CD14-positive monocyte (primary cell): ENCODE data around the gene PLOD3. TPM values are rescaled to one million over a fixed set of nuclear protein-coding genes. Genes with fewer than 3 reads are reported as not detected.

Experiments
- DNase-seq, 3 donors: peaks; one replicate each; pipeline ENCODE4 v3.0.0-alpha.2; 2011 to 2022
- H2AFZ ChIP-seq: 2 replicates; pipeline ENCODE4 v1.6.0; 2012; ENCODE audit warnings: mild to moderate bottlenecking, low read depth, low read length, inconsistent platforms; ENCODE audit not compliant: insufficient read depth, poor library complexity, severe bottlenecking
- H3K27ac ChIP-seq, 2 donors: 1 replicate in 1 of 2; 2 replicates in 1 of 2; pipeline ENCODE4 v1.5.1; 2012 to 2013; ENCODE audit warnings: low read length in 2 of 2, control low read depth in 1 of 2, inconsistent platforms in 1 of 2, low read depth in 1 of 2, mild to moderate bottlenecking in 1 of 2
- H3K27me3 ChIP-seq, 2 donors: one replicate each; pipeline versions ENCODE4 v1.6.0 to v1.6.1; 2011 to 2013; ENCODE audit warnings: low read length in 2 of 2; ENCODE audit not compliant: control insufficient read depth in 2 of 2, insufficient read depth in 2 of 2
- H3K36me3 ChIP-seq, 2 donors: replicated peaks in 1 of 2; 1 replicate in 1 of 2; 2 replicates in 1 of 2; pipeline versions ENCODE4 v1.5.1 to v1.6.1; 2012 to 2013; ENCODE audit warnings: low read length in 2 of 2, control low read depth in 1 of 2, inconsistent platforms in 1 of 2, mild to moderate bottlenecking in 1 of 2; ENCODE audit not compliant: insufficient read depth in 2 of 2, control insufficient read depth in 1 of 2
- H3K4me1 ChIP-seq, 2 donors: 1 replicate in 1 of 2; 2 replicates in 1 of 2; pipeline versions ENCODE4 v1.5.1 to v1.6.1; 2012 to 2013; ENCODE audit warnings: low read length in 2 of 2, control low read depth in 1 of 2, inconsistent platforms in 1 of 2, mild to moderate bottlenecking in 1 of 2, moderate library complexity in 1 of 2; ENCODE audit not compliant: insufficient read depth in 2 of 2, control insufficient read depth in 1 of 2
- H3K4me2 ChIP-seq: replicated peaks from 2 replicates; pipeline ENCODE3; 2012; ENCODE audit warnings: low read length, moderate library complexity, mild to moderate bottlenecking; ENCODE audit not compliant: poor library complexity, severe bottlenecking; ENCODE audit errors: extremely low read depth
- H3K4me3 ChIP-seq, 3 experiments: fragments of 200-600 bp in 1 of 3; sonication (generic) in 1 of 3; replicated peaks in 1 of 3; 1 replicate in 2 of 3; 2 replicates in 1 of 3; pipeline ENCODE4 v1.5.1; 2011 to 2013; ENCODE audit warnings: low read length in 3 of 3, mild to moderate bottlenecking in 3 of 3, control low read depth in 2 of 3, low read depth in 2 of 3, inconsistent platforms in 1 of 3, moderate library complexity in 1 of 3
- H3K79me2 ChIP-seq: 2 replicates; pipeline ENCODE4 v1.6.0; 2012; ENCODE audit warnings: mild to moderate bottlenecking, control low read depth, inconsistent platforms, low read length, moderate library complexity; ENCODE audit not compliant: insufficient read depth
- H3K9ac ChIP-seq: 2 replicates; pipeline ENCODE4 v1.6.0; 2017; ENCODE audit warnings: low read length, mild to moderate bottlenecking; ENCODE audit not compliant: insufficient read depth, poor library complexity, severe bottlenecking
- H3K9me3 ChIP-seq, 2 donors: replicated peaks in 1 of 2; 1 replicate in 1 of 2; 2 replicates in 1 of 2; pipeline versions ENCODE4 v1.5.1 to v1.6.1; 2012 to 2013; ENCODE audit warnings: low read length in 2 of 2, control low read depth in 1 of 2; ENCODE audit not compliant: control insufficient read depth in 1 of 2, insufficient read depth in 1 of 2
- H4K20me1 ChIP-seq: 2 replicates; pipeline ENCODE4 v1.6.0; 2012; ENCODE audit warnings: mild to moderate bottlenecking, low read length, control low read depth, moderate library complexity; ENCODE audit not compliant: insufficient read depth
- H3K27ac Mint-ChIP-seq, 7 donors: one replicate each; pipeline ENCODE4 v1.8.0; 2020; ENCODE audit warnings: mild to moderate bottlenecking in 7 of 7, mixed read lengths in 7 of 7, moderate library complexity in 6 of 7, inconsistent platforms in 2 of 7
- H3K27me3 Mint-ChIP-seq, 3 donors: one replicate each; pipeline ENCODE4 v1.8.0; 2021 to 2022; ENCODE audit warnings: low read depth in 3 of 3, mild to moderate bottlenecking in 3 of 3, mixed read lengths in 3 of 3, moderate library complexity in 3 of 3, inconsistent platforms in 1 of 3
- H3K36me3 Mint-ChIP-seq, 2 donors: one replicate each; pipeline ENCODE4 v1.8.0; 2020; ENCODE audit warnings: mixed read lengths in 2 of 2, inconsistent platforms in 1 of 2, mild to moderate bottlenecking in 1 of 2
- H3K4me1 Mint-ChIP-seq: one replicate; pipeline ENCODE4 v1.8.0; 2020; ENCODE audit warnings: mild to moderate bottlenecking, mixed read lengths
- H3K4me3 Mint-ChIP-seq, 2 donors: one replicate each; pipeline ENCODE4 v1.8.0; 2020; ENCODE audit warnings: mild to moderate bottlenecking in 2 of 2, mixed read lengths in 2 of 2, moderate library complexity in 1 of 2
- H3K9me3 Mint-ChIP-seq, 7 donors: one replicate each; pipeline ENCODE4 v1.8.0; 2020 to 2022; ENCODE audit warnings: mixed read lengths in 7 of 7, mild to moderate bottlenecking in 6 of 7, moderate library complexity in 6 of 7, inconsistent platforms in 2 of 7
- CTCF ChIP-seq: fragments of 200-600 bp; IDR thresholded peaks from one replicate; pipeline ENCODE4 v1.8.0; 2022; ENCODE audit warnings: antibody characterized with exemption, mild to moderate bottlenecking
- WGBS: methylation state at CpG from one replicate; pipeline ENCODE4 v1.1.5; 2013; ENCODE audit warnings: missing lambda C conversion rate; ENCODE audit not compliant: insufficient coverage; 5-methylcytosine and 5-hydroxymethylcytosine counted together
- intact Hi-C, 2 donors: fragments of 100-400 bp; cut with micrococcal nuclease; formaldehyde crosslinking; loops; one replicate each; pipeline versions ENCODE4 v1.15.0 to v1.15.1; 2023
- polyA plus RNA-seq, 3 donors: library from polyadenylated mRNA; depleted of rRNA in 1 of 3; unstranded in 2 of 3; stranded (reverse) in 1 of 3; fragments of 300-500 nt in 2 of 3; fragments of >200 nt in 1 of 3; fragmentation: Illumina TruSeq in 2 of 3; gene quantifications; 1 replicate in 2 of 3; 2 replicates in 1 of 3; pipeline ENCODE4 v1.2.3, GENCODE V29; 2012 to 2021

Gene PLOD3
- polyA plus RNA-seq, 3 donors, result 26.9 to 70.1 (median 28.1) TPM

DNA sequence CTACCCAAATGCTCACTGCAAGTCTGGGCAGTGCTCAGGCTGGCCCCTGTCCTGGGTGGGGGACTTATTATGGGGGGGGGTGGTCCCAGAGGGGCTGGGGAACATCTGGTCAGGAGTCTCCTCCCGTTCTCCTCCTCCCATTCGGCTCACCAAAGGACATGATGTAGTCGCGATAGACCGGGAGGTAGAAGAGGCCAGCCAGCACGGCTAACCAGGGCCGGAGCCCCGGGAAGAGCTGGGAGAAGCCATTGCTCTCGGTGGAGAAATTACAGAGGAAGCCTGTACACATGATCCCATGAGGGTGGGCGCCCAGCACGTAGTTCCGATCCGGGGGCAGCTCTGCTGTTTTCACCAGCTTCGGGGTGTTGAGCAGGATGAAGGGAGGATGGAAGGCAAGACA, 18.9 kb downstream of the PLOD3 start:
- no peak overlapping the region for H2AFZ ChIP-seq
- H3K4me2 ChIP-seq, result no peak overlapping the region
- no peaks in the 10 kb centered on the region for H3K9me3 ChIP-seq
- no peak overlapping the region for H3K4me3 ChIP-seq
- no peak overlapping the region for H3K27ac Mint-ChIP-seq
- DNase-seq, result no peak
- H3K27me3 Mint-ChIP-seq, result peaks cover 52 to 62% (median 53%) of the 10 kb centered on the region in 3 donors
- peaks cover 20% of the 10 kb centered on the region for H3K4me1 Mint-ChIP-seq
- H3K4me3 Mint-ChIP-seq, result peak overlapping the region in 1 of 2 donors; percentile 24
- no peak for TF ChIP-seq CTCF
- peaks cover 10 to 46% of the 10 kb centered on the region in 2 donors for H3K27me3 ChIP-seq
- H3K36me3 Mint-ChIP-seq, result peaks cover 0 to 7% of the 10 kb centered on the region in 2 donors
- no peaks in the 10 kb centered on the region for H4K20me1 ChIP-seq
- no peak overlapping the region for H3K9ac ChIP-seq
- peaks cover 18 to 25% of the 10 kb centered on the region in 2 donors for H3K4me1 ChIP-seq
- WGBS, result 81% methylated on average over 10 of the region's 14 CpGs
- intact Hi-C loops, result no loop called here
- no peak overlapping the region for H3K27ac ChIP-seq
- peaks cover 0 to 13% (median 7%) of the 10 kb centered on the region in 7 donors for H3K9me3 Mint-ChIP-seq
- H3K79me2 ChIP-seq, result no peaks in the 10 kb centered on the region
- no peaks in the 10 kb centered on the region for H3K36me3 ChIP-seq

GRCh38 chr7:101197991-101198390, 19.4 kb downstream of the PLOD3 start:
- Histone ChIP-seq H4K20me1 (no peaks in the 10 kb centered on the region), H2AFZ (no peak overlapping the region), H3K9me3 (no peaks in the 10 kb centered on the region), H3K27ac (no peak overlapping the region), H3K27me3 (peaks cover 10 to 41% of the 10 kb centered on the region in 2 donors), H3K4me3 (no peak overlapping the region), H3K4me1 (peaks cover 14 to 20% of the 10 kb centered on the region in 2 donors), H3K79me2 (no peaks in the 10 kb centered on the region), H3K9ac (no peak overlapping the region), H3K36me3 (no peaks in the 10 kb centered on the region), H3K4me2 (no peak overlapping the region)
- Mint-ChIP-seq H3K27ac (no peak overlapping the region), H3K9me3 (peaks cover 0 to 13% (median 7%) of the 10 kb centered on the region in 7 donors), H3K4me1 (peaks cover 15% of the 10 kb centered on the region), H3K36me3 (peaks cover 0 to 6% of the 10 kb centered on the region in 2 donors), H3K27me3 (peaks cover 50 to 60% (median 53%) of the 10 kb centered on the region in 3 donors), H3K4me3 (no peak overlapping the region)
- no peak for DNase-seq
- TF ChIP-seq CTCF, result no peak
- intact Hi-C loops, result no loop called here
- WGBS, result 79% methylated on average over 13 of the region's 21 CpGs
